Motor neuron (in vitro differentiated cells): Measurements from ENCODE around the gene PTBP3. TPM values are rescaled to one million over a fixed set of nuclear protein-coding genes. Genes with fewer than 3 reads are reported as not detected.
A peak's percentile ranks its signal among the peaks of the same experiment; 100 is the strongest.
"Not testable (repeated sequence)": the region's sequence is repeated elsewhere in the genome, so short reads cannot be mapped to it uniquely, and the experiment has no call there.

Source experiments
- ATAC-seq, 8 experiments: fragments of 200-7000 bp; cut with Tn5 transposase; replicated peaks in 6 of 8; 2 replicates each; pipeline ENCODE4 v1.8.0; 2021; ENCODE audit warnings: mild to moderate bottlenecking in 8 of 8, moderate library complexity in 8 of 8
- H3K27ac ChIP-seq, 2 donors: fragments of 250-450 bp; sonication (Bioruptor Pico); 2 replicates each; pipeline ENCODE4 v1.9.0; 2021; ENCODE audit warnings: antibody characterized with exemption in 2 of 2, mild to moderate bottlenecking in 2 of 2, moderate library complexity in 1 of 2
- H3K4me1 ChIP-seq, 2 donors: fragments of 250-450 bp; sonication (Bioruptor Pico); replicated peaks in 1 of 2; 2 replicates each; pipeline ENCODE4 v1.6.1; 2021; ENCODE audit warnings: antibody characterized with exemption in 2 of 2, mild to moderate bottlenecking in 2 of 2, moderate library complexity in 1 of 2
- H3K4me3 ChIP-seq, 5 donors: fragments of 250-450 bp; sonication (Bioruptor Pico); 2 replicates each; pipeline ENCODE4 v1.9.0; 2021; ENCODE audit warnings: antibody characterized with exemption in 5 of 5, mild to moderate bottlenecking in 5 of 5, moderate library complexity in 4 of 5
- WGBS, 10 experiments: fragments of 450-650 bp; shearing (Covaris generic); methylation state at CpG; one replicate each; pipeline ENCODE4 v1.0.0; 2022; 5-methylcytosine and 5-hydroxymethylcytosine counted together
- in situ Hi-C, 9 experiments: fragments of 400-800 bp; cut with MboI; loops; one replicate each; pipeline ENCODE4 v1.15.0; 2021; ENCODE audit warnings: low sequenced_read_pairs in 9 of 9, low pct_unique_long_range_greater_than_20kb in 2 of 9; ENCODE audit not compliant: unreplicated experiment in 9 of 9
- total RNA-seq, 8 experiments: library from RNA; unstranded; fragments of 300-600 nt; gene quantifications; 2 replicates each; pipeline versions ENCODE4 v1.2.3 to v1.2.4, GENCODE V29; 2022

Gene PTBP3
- total RNA-seq, 8 experiments from 2014 or later, result 17.9 to 57.0 (median 26.1) TPM

GRCh38 chr9:112200711-112201110, 132.7 kb downstream of the PTBP3 start:
- WGBS, 10 experiments, result 60 to 100% (median 98%) methylated on average over 1 to 5 of the region's 5 CpGs; no CpG with 5 or more reads in 2 of the 10 experiments
- peak in 3 of 8 experiments; percentile 44 to 81 (median 71) for ATAC-seq
- in situ Hi-C loops, result loop anchor here in 1 of 9 experiments (25.0 kb wide), 1 partner anchor 88 kb away; no protein-coding TSS in a partner anchor
- no peak overlapping the region for H3K4me3 ChIP-seq
- H3K27ac ChIP-seq, result no peak overlapping the region
- H3K4me1 ChIP-seq, result no peaks in the 10 kb centered on the region

- peaks cover under 1 to 3% of the 10 kb centered on the region in 2 donors for H3K4me1 ChIP-seq
- in situ Hi-C loops, result no loop called here
- WGBS, 10 experiments, result 57 to 100% (median 89%) methylated on average over 1 to 4 of the region's 4 CpGs
- H3K4me3 ChIP-seq, result no peak overlapping the region
- no peak overlapping the region for H3K27ac ChIP-seq
- ATAC-seq, result no peak
These were observed 134.8 kb downstream of the PTBP3 start for GRCh38 chr9:112198646-112199045.

GRCh38 chr9:112194969-112195431, 138.4 kb downstream of the PTBP3 start:
- in situ Hi-C loops, result no loop called here
- ATAC-seq, result no peak
- WGBS, 10 experiments, result 90 to 100% (median 98%) methylated on average over 1 to 4 of the region's 4 CpGs
- H3K4me1 ChIP-seq, result peaks cover 2 to 3% of the 10 kb centered on the region in 2 donors
- no peak overlapping the region for H3K4me3 ChIP-seq
- no peak overlapping the region for H3K27ac ChIP-seq

GRCh38 chr9:112193572-112194288, 139.7 kb downstream of the PTBP3 start:
- H3K4me3 ChIP-seq, result no peak overlapping the region
- ATAC-seq, result peak in 5 of 8 experiments; percentile 56 to 96 (median 70)
- no peak overlapping the region for H3K27ac ChIP-seq
- WGBS, 10 experiments, result 0 to 100% (median 47%) methylated on average over 2 to 6 of the region's 6 CpGs
- H3K4me1 ChIP-seq, result peaks cover 2 to 3% of the 10 kb centered on the region in 2 donors
- in situ Hi-C loops, result no loop called here

- 88 to 100% (median 100%) methylated on average over 1 of the region's 1 CpG; no CpG with 5 or more reads in 3 of the 10 experiments for whole genome bisulfite sequencing, 10 experiments
- H3K4me3 ChIP-seq, H3K4me1 ChIP-seq, ATAC-seq, in situ Hi-C loops, H3K27ac ChIP-seq: not testable (repeated sequence)
These were observed 143.1 kb downstream of the PTBP3 start for GRCh38 chr9:112190320-112190719.

GRCh38 chr9:112188884-112189283, 144.5 kb downstream of the PTBP3 start:
- ATAC-seq, result no peak
- WGBS, 10 experiments, result 83 to 100% (median 100%) methylated on average over 1 of the region's 1 CpG; no CpG with 5 or more reads in 3 of the 10 experiments
- H3K4me3 ChIP-seq, result no peak overlapping the region
- peaks cover 0 to 2% of the 10 kb centered on the region in 2 donors for H3K4me1 ChIP-seq
- no peak overlapping the region for H3K27ac ChIP-seq
- in situ Hi-C loops, result no loop called here

GRCh38 chr9:112187404-112187803, 146.0 kb downstream of the PTBP3 start:
- Histone ChIP-seq H3K4me3 (no peak overlapping the region), H3K4me1 (no peaks in the 10 kb centered on the region), H3K27ac (no peak overlapping the region)
- no peak for ATAC-seq
- 40 to 93% (median 81%) methylated on average over 1 to 4 of the region's 4 CpGs; no CpG with 5 or more reads in 2 of the 10 experiments for WGBS, 10 experiments
- in situ Hi-C loops, result no loop called here

GRCh38 chr9:112186695-112187094, 146.7 kb downstream of the PTBP3 start:
- ATAC-seq, result no peak
- Histone ChIP-seq H3K4me3 (no peak overlapping the region), H3K4me1 (no peaks in the 10 kb centered on the region), H3K27ac (no peak overlapping the region)
- in situ Hi-C loops, result no loop called here
- WGBS, 10 experiments, result 72 to 100% (median 100%) methylated on average over 1 to 3 of the region's 4 CpGs; no CpG with 5 or more reads in 5 of the 10 experiments

GRCh38 chr9:112184946-112185345, 148.5 kb downstream of the PTBP3 start:
- in situ Hi-C loops, result no loop called here
- no peak for ATAC-seq
- H3K4me3 ChIP-seq, result no peak overlapping the region
- no peaks in the 10 kb centered on the region for H3K4me1 ChIP-seq
- WGBS, 10 experiments, result 14 to 100% (median 86%) methylated on average over 1 to 2 of the region's 2 CpGs; no CpG with 5 or more reads in 1 of the 10 experiments
- no peak overlapping the region for H3K27ac ChIP-seq

GRCh38 chr9:112184221-112184620, 149.2 kb downstream of the PTBP3 start:
- 33 to 100% (median 78%) methylated on average over 1 to 3 of the region's 3 CpGs; no CpG with 5 or more reads in 2 of the 10 experiments for WGBS, 10 experiments
- no peak for ATAC-seq
- Histone ChIP-seq H3K4me3 (no peak overlapping the region), H3K4me1 (no peaks in the 10 kb centered on the region), H3K27ac (no peak overlapping the region)
- in situ Hi-C loops, result no loop called here

GRCh38 chr9:112180387-112180881, 153.0 kb downstream of the PTBP3 start:
- peak in 1 of 8 experiments; percentile 33 for ATAC-seq
- no peak overlapping the region for H3K27ac ChIP-seq
- in situ Hi-C loops, result no loop called here
- no peak overlapping the region for H3K4me3 ChIP-seq
- WGBS, 10 experiments, result 0 to 67% (median 40%) methylated on average over 1 to 3 of the region's 3 CpGs; no CpG with 5 or more reads in 1 of the 10 experiments
- no peaks in the 10 kb centered on the region for H3K4me1 ChIP-seq

- no peak overlapping the region for H3K4me3 ChIP-seq
- WGBS, 10 experiments, result 32 to 100% (median 75%) methylated on average over 1 to 4 of the region's 4 CpGs; no CpG with 5 or more reads in 3 of the 10 experiments
- H3K4me1 ChIP-seq, result no peaks in the 10 kb centered on the region
- in situ Hi-C loops, result no loop called here
- H3K27ac ChIP-seq, result no peak overlapping the region
- ATAC-seq, result no peak
These were observed 153.6 kb downstream of the PTBP3 start for GRCh38 chr9:112179816-112180215.

GRCh38 chr9:112176524-112176923, 156.9 kb downstream of the PTBP3 start:
- no peak for ATAC-seq
- Histone ChIP-seq H3K27ac (no peak overlapping the region), H3K4me1 (peaks cover 5 to 6% of the 10 kb centered on the region in 2 donors), H3K4me3 (no peak overlapping the region)
- 71 to 93% (median 80%) methylated on average over 2 to 5 of the region's 5 CpGs; no CpG with 5 or more reads in 5 of the 10 experiments for WGBS, 10 experiments
- in situ Hi-C loops, result no loop called here
